Testis (tissue), 3 donors: Measurements from ENCODE around the gene GRM7. TPM values are rescaled to one million over a fixed set of nuclear protein-coding genes. Genes with fewer than 3 reads are reported as not detected.

Source experiments
- DNase-seq: peaks from one replicate; pipeline ENCODE4 v3.0.0-alpha.2; 2019
- H3K27ac ChIP-seq, 2 donors: fragments of 200-600 bp; sonication (generic); one replicate each; pipeline ENCODE4 v1.5.1; 2019
- H3K27me3 ChIP-seq: fragments of 200-600 bp; sonication (generic); one replicate; pipeline ENCODE4 v1.5.1; 2019
- H3K36me3 ChIP-seq: fragments of 200-600 bp; sonication (generic); one replicate; pipeline ENCODE4 v1.5.1; 2017; ENCODE audit warnings: low read depth; ENCODE audit errors: missing control alignments
- H3K4me1 ChIP-seq: fragments of 200-600 bp; sonication (generic); one replicate; pipeline ENCODE4 v1.5.1; 2019
- H3K4me3 ChIP-seq, 2 donors: fragments of 200-600 bp; sonication (generic); one replicate each; pipeline ENCODE4 v1.5.1; 2017 to 2019
- H3K9me3 ChIP-seq: fragments of 200-600 bp; sonication (generic); one replicate; pipeline ENCODE4 v1.5.1; 2017
- POLR2A ChIP-seq: fragments of 450-650 bp; IDR thresholded peaks from one replicate; pipeline ENCODE4 v1.6.1; 2017; ENCODE audit warnings: antibody characterized with exemption, mild to moderate bottlenecking, moderate library complexity
- WGBS, 2 donors: methylation state at CpG; one replicate each; pipeline ENCODE4 v1.1.5; 2018; 5-methylcytosine and 5-hydroxymethylcytosine counted together
- intact Hi-C: fragments of 100-400 bp; cut with DNase I; formaldehyde crosslinking; loops from one replicate; pipeline ENCODE4 v1.15.1; 2023; ENCODE audit warnings: low total_unique reads
- polyA plus RNA-seq: library from polyadenylated mRNA; stranded (reverse); fragments of 350-450 nt; fragmentation: Illumina TruSeq; extraction: RNeasy Lipid Tissue Mini Kit (QIAGEN cat#74804); gene quantifications from one replicate; pipeline ENCODE4 v1.2.3, GENCODE V29; 2014; ENCODE audit warnings: low read depth, low replicate concordance; ENCODE audit not compliant: insufficient read depth
- total RNA-seq, 2 donors: library from RNA; depleted of rRNA; stranded (reverse); fragments of >200 nt; gene quantifications; one replicate each; pipeline ENCODE4 v1.2.3, GENCODE V29; 2016
- TF ChIP-seq, protein P1 (sequence below), 3 experiments: fragments of 450-650 bp in 2 of 3; fragments of 200-600 bp in 1 of 3; sonication (generic) in 1 of 3; IDR thresholded peaks; one replicate each; pipeline ENCODE4 v1.5.1; 2016 to 2019; ENCODE audit warnings: antibody characterized with exemption in 3 of 3, mild to moderate bottlenecking in 2 of 3, moderate library complexity in 1 of 3

Gene GRM7
- total and polyA plus RNA-seq, 3 donors from 2014 or later: 2.0 to 3.2 (median 2.7) TPM

DNA sequence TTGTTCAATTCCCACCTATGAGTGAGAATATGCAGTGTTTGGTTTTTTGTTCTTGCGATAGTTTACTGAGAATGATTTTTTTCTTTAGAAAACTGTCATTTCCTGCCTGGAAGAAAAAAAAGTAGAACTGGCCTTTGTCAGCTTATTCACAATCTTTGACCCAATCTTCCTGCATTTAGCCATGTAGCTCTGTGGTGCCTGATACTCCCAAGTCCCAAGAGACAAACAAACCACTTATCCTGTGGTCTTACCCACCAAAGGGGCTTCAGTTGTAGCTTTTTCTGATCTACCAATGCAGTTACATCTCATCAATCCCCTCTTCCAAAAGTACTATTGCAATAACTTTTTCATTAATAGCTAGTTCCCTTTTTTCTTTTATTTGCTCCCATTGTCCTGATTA lies 444.6 kb downstream of the GRM7 start:
- 61% methylated on average over 1 of the region's 1 CpG; no CpG with 5 or more reads in 1 of the 2 donors for WGBS, 2 donors

DNA sequence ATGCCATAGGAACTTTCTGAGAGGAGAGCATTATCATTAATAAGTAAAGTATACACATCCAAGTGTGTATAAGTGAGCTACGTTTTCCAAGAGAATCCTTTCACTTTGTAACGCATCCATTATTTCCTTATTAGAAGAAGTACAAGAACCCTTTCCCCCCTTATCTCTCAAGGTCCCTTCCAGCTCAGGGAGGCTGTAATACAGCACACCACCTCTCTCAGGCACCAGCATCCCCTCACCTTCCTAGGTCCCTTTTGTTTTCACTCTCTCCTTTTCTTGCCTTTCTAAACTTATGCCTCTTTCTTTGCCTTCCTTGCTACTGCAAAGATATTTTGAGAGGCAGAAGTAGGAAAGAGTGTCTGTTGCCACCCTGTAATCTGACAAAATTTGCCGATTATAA lies 446.0 kb downstream of the GRM7 start:
- intact Hi-C loops: no loop called here
- Histone ChIP-seq H3K4me3 (no peak overlapping the region), H3K9me3 (no peaks in the 10 kb centered on the region), H3K36me3 (no peaks in the 10 kb centered on the region), H3K27ac (no peak overlapping the region), H3K4me1 (no peaks in the 10 kb centered on the region), H3K27me3 (no peaks in the 10 kb centered on the region)
- WGBS, 2 donors: 53 to 57% methylated on average over 3 of the region's 3 CpGs
- no peak for DNase-seq
- TF ChIP-seq, protein P1, sequence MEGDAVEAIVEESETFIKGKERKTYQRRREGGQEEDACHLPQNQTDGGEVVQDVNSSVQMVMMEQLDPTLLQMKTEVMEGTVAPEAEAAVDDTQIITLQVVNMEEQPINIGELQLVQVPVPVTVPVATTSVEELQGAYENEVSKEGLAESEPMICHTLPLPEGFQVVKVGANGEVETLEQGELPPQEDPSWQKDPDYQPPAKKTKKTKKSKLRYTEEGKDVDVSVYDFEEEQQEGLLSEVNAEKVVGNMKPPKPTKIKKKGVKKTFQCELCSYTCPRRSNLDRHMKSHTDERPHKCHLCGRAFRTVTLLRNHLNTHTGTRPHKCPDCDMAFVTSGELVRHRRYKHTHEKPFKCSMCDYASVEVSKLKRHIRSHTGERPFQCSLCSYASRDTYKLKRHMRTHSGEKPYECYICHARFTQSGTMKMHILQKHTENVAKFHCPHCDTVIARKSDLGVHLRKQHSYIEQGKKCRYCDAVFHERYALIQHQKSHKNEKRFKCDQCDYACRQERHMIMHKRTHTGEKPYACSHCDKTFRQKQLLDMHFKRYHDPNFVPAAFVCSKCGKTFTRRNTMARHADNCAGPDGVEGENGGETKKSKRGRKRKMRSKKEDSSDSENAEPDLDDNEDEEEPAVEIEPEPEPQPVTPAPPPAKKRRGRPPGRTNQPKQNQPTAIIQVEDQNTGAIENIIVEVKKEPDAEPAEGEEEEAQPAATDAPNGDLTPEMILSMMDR (IDR thresholded peaks at IDR 0.05): no peak
- no peak for TF ChIP-seq POLR2A

More for the DNA sequence above, 444.6 kb downstream of the GRM7 start:
- H3K27ac ChIP-seq: no peak overlapping the region
- intact Hi-C loops: no loop called here
- H3K9me3 ChIP-seq: no peaks in the 10 kb centered on the region
- no peak for DNase-seq
- no peaks in the 10 kb centered on the region for H3K36me3 ChIP-seq
- no peaks in the 10 kb centered on the region for H3K4me1 ChIP-seq
- no peak overlapping the region for H3K4me3 ChIP-seq
- TF ChIP-seq, protein P1 (IDR thresholded peaks at IDR 0.05): no peak
- no peak for TF ChIP-seq POLR2A
- H3K27me3 ChIP-seq: no peaks in the 10 kb centered on the region

DNA sequence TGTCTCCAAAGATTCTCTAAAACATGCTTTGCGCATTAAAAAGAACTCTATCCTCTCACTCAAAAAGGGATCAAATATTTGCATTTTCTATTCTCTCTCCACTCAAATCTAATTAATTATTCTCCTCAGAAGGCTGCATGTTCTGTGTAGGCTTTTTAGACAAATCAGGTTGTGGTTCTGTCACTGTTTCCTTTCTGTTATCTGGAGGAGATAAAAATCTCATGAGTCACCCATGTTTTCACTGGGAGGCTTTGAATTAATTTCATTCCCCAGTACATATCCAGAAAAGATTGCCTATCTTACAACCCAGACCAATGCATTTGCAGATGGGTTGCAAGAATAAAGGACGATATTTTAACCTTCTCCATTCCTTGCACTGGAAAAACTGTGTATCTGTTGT lies 446.5 kb downstream of the GRM7 start:
- DNase-seq: no peak
- H3K27me3 ChIP-seq: no peaks in the 10 kb centered on the region
- H3K36me3 ChIP-seq: no peaks in the 10 kb centered on the region
- H3K9me3 ChIP-seq: no peaks in the 10 kb centered on the region
- intact Hi-C loops: no loop called here
- WGBS, 2 donors: 68 to 72% methylated on average over 2 of the region's 2 CpGs
- H3K4me1 ChIP-seq: no peaks in the 10 kb centered on the region
- H3K4me3 ChIP-seq: no peak overlapping the region
- TF ChIP-seq POLR2A: no peak
- TF ChIP-seq, protein P1 (IDR thresholded peaks at IDR 0.05): no peak
- no peak overlapping the region for H3K27ac ChIP-seq

DNA sequence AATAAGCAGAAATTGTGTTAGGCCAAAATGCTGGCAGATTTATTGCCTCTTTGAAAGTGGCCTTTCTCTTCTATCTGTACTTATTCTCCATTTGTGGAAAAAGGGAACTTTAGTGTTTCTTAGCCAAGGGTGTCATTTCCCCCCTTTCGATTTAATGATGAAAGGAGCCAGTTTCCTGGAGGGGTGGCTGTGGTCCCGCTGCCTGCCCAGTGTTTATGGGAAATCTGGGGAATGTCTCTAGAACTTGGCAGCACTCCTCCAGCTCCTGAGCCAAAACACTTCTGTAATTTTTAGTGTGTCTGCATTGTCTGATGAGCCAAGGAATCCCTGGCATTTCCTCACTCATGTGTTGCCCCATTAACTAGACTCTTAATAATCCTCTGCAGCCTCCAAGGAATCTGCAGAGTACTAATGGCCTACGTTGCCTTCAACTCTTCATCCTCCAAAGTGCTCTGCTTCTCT lies 448.8 kb downstream of the GRM7 start:
- H3K4me3 ChIP-seq: no peak overlapping the region
- intact Hi-C loops: no loop called here
- TF ChIP-seq POLR2A: no peak
- TF ChIP-seq, protein P1 (IDR thresholded peaks at IDR 0.05): no peak
- 42% methylated on average over 3 of the region's 3 CpGs for WGBS, 2 donors
- no peak overlapping the region for H3K27ac ChIP-seq
- no peaks in the 10 kb centered on the region for H3K9me3 ChIP-seq
- H3K27me3 ChIP-seq: no peaks in the 10 kb centered on the region
- H3K36me3 ChIP-seq: no peaks in the 10 kb centered on the region
- peak; percentile 51 for DNase-seq
- H3K4me1 ChIP-seq: no peaks in the 10 kb centered on the region

DNA sequence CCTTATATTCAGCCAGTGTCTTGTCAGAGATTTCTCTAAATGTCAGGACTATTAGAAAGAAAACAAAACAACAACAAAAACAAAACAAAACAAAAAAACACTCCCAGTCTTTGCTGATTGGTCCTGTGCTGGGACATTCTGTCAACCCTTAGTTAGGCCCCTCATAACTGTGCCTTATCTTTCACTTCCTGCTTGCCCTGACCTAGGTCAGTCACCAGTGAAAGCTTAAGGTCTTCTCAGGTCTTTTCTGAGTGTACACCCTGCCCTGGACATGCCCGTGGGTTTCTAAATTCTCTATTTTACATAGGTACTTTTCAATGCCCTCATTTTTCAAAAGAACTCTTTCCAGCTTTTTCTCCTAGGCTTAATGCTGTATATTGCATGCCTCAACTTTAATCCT lies 454.1 kb downstream of the GRM7 start:
- no peak for DNase-seq
- 95 to 97% methylated on average over 1 of the region's 1 CpG for WGBS, 2 donors
- Histone ChIP-seq H3K4me3 (no peak overlapping the region), H3K36me3 (no peaks in the 10 kb centered on the region), H3K9me3 (no peaks in the 10 kb centered on the region), H3K27ac (no peak overlapping the region), H3K4me1 (no peaks in the 10 kb centered on the region), H3K27me3 (no peaks in the 10 kb centered on the region)
- no peak for TF ChIP-seq POLR2A
- TF ChIP-seq, protein P1 (IDR thresholded peaks at IDR 0.05): no peak
- intact Hi-C loops: no loop called here
